ENCODE data around the gene HOXC12.

HOXC12 gene

DNA sequence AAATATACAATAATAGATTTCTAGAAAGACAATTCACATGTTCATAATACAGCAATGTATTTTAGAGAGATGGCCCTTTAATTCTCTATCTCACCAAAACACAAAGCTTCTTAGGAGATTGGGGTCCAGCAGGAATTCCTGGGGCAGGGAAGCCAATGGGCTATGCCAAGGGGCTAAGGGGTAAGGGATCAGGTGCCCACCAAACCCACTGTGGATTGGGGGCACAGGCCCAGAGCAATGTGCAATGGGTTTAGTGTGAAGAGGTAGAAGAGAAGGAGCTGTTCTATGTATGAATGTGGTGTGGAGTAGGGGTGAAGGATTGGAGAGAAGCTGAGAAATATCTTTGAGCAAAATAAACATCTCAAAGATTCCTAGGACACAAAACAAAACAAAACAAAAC is 13.5 kb upstream of the HOXC12 start:
- no peak for DNase-seq

DNA sequence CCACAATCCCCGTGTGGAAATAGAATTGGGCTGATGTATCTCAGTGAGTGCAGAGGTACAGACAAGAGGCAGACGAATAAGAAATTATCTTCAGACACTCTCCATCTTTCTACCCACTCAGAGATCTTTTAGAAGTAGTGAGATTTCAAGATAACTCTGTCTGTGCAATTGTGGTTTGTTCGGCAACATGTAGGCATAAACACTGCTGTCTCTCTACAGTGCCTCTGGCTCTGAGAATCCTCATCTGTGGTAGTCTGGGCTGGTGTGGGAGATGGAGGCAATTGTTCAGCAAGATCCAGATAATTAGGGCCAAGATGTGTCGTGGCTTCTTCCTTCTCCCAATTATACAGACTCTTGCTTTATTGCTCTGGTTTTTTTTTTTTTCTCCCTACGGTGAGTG is 13.0 kb upstream of the HOXC12 start:
- DNase-seq = no peak

GRCh38 chr12:53942467-53942997 is 12.2 kb upstream of the HOXC12 start:
- DNase-seq = no peak

- DNase-seq = no peak
Measured at GRCh38 chr12:53944209-53944608, 10.5 kb upstream of the HOXC12 start.

GRCh38 chr12:53944907-53945847 is 9.5 kb upstream of the HOXC12 start:
- no peak for DNase-seq

GRCh38 chr12:53947743-53948142 is 7.0 kb upstream of the HOXC12 start:
- no peak for DNase-seq

DNA sequence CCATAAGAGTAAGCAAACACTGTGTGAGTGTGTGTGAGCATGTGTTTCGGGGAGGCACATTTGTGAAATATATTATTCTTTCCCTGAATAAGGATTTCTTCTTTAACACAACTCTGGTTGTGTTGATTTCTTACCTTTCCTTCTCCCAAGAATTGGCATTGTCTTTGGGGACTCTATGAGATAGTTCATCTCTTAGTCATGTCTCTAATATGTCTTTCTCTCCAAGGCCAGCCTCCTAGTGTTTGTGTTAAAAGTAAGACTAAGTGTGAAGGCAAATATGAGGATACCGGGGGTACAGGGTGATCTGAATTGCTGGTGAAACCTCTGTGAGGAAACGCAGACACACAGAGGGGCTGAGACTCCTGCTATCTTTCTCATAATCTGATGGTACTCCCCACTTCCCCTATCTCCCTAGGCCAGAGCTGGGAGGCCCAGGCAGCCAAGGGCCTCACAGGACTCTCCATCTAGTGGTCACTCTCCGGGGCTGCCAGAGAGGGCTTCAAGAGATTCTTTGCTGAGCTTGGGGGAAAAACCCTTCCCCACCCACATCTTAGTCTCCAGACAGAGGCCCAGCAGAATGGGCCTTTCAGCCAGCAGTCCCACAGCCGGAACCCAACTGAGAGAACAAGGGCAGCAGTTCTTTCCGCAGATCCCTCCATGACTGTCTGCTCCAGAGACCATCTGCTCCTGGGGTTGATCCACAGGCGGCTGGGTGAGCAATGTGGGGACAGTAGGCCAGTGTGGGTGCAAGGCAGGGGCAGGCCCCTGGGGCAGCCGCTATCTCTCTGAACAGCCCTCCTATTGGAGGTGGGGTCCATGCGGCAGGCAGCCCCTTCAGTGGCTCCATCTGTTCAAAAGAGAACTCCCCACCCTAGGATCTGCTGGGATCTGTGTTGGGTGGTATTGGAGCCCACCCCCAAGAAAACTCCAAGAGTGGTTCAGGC is 5.8 kb upstream of the HOXC12 start:
- DNase-seq = no peak

DNA sequence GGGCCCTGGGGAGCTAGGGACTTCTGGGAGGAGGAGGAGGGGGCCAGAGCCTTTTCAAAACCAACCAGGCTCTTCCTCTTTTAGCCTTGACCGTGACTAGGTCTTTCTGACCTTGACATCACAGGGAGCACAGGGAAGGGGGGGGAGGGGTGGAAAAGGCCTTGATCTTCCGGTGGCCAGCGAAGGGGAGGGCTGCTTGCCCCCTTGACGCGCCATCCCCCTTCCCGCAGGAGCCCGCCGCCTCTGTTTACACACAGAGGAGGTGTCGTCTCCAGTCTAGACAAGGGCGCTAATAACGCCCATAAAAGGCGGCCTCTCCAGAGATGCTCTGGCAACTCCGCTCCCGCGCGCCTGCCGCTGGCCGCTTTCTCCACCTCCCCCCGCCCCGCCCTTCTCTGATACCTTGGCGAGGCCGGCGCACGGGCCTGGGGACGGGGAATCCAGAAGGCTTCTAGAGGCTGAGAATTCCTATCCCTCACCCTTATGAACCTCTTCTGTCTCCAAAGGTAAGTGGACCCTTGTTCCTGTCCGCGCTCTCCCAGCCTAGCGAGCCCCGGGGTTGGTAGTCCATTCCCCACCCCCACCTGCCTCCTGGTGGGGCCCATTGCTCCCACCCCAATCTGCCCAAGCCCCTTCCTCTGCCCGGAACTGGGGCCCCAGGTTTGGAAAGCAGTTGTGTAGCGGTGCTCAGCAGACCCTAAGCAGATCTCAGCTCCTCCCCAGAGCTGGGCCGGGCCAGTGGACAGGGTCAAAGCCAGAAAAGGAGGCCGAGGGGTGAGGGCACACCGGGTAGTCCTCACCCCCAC is 4.9 kb upstream of the HOXC12 start:
- no peak for DNase-seq

DNA sequence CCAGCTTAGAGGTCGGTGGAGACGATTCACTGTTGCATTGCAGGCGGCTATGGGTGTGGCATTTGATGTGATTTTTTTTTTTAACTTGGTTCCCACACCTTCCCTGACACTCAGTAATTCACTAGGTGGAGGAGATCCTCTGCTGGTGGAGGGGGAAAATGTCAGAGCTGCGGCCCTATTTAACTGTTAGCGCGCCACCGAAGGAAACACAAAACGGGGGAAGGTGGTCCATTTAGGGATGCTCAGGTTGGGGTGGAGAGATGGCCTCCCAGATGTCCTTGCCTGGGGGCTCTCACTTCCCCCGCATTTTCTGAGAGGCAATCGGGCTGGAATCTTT is 4.3 kb upstream of the HOXC12 start:
- DNase-seq = no peak

DNA sequence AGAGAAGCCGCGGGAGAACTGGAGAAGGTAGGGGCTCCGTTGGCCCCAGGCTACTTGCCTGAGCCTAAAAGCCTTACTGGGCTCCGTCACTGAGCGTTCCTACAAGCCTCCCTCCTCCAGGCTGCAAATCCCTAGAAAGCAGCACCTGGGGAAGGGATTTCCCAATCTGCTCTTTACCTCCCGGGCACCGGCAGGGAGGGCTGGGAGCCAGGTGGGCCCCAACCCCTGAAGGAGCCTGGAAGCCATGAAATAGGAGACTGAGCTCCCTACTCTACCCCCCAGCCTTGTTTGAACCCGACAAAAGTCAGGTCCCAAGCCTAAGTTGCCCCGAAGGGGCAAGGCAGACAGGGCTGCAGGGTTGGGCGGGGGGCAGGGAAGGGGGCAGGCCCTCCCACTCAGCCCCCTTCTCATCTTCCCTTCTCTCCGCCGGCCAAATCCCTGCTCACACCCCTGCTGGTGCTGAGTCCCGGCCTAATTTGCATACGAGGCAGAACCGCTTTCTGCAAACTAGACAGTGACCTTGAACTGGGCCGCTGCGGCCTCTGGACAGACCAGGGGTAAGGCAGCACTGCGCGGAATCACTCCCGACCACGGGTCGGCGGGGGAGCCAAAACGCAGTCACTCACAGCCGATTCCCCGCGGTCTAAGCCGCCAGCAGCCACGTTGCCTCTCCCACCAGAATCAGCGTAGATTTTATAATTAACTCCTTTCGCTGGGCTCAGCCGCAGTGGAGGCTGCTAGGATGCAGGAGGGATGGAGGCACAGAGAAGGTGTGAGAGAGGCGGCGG is 3.7 kb upstream of the HOXC12 start:
- DNase-seq = no peak

- DNase-seq = no peak
Measured at GRCh38 chr12:53951577-53952334, 2.9 kb upstream of the HOXC12 start.

DNA sequence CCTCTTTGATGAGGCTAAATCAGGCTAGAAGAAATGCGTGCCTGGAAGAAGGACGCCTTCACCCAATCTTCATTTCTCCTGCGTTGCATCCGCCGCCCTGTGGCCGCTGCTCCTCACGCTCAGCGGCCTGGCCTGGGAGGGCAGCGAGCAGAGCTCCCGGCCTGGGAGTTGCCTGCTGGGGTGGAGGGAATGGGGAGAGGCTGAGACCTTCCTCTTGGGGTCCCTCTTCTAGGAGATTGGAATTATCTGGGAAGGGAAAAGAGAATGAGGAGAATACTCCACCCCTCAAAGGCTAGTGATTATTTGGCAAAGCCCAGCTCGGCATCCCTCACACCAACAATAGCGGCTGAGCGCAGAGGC is 2.4 kb upstream of the HOXC12 start:
- DNase-seq = no peak

DNA sequence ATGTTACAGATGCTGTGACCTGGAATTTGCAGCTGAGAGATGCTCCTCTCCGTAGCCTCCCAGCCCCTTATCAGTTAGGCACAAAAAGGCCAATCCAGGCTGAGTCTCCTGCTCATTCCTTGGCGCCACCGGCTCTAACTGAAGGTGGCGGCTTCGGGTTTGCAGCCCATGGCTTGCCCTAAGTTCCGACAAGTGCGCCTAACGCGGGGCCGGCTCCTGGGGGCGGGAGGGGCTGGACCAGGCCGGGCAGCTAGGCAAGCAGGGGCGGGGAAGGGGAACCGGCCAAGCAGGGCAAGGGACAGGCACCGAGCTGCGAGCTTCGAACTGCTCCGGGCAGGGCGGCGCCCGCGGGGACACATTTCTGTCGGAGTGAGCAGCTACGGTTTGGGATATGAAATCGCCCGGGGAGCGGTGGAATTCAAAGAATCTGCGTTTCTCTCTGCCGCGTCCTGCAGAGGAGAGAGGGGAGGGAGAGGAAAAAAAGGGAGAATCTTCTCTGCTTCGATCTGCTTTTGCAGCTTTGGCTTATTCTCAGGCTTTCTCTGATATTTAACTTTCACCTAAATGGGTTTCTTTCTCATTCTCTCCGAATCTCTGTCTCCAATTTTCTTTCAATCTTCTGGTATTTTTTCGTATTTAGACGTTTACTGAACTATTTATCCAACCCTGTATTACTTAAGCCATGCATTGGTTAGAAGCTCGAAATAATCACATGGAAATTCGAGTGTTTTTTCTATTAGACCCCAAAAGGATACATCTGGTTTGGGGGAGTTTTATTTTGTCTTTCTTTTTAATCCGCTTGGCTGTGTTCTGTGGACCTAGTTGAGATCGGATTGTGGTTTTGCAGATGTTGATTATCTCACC is 1.6 kb upstream of the HOXC12 start:
- DNase-seq = no peak

DNA sequence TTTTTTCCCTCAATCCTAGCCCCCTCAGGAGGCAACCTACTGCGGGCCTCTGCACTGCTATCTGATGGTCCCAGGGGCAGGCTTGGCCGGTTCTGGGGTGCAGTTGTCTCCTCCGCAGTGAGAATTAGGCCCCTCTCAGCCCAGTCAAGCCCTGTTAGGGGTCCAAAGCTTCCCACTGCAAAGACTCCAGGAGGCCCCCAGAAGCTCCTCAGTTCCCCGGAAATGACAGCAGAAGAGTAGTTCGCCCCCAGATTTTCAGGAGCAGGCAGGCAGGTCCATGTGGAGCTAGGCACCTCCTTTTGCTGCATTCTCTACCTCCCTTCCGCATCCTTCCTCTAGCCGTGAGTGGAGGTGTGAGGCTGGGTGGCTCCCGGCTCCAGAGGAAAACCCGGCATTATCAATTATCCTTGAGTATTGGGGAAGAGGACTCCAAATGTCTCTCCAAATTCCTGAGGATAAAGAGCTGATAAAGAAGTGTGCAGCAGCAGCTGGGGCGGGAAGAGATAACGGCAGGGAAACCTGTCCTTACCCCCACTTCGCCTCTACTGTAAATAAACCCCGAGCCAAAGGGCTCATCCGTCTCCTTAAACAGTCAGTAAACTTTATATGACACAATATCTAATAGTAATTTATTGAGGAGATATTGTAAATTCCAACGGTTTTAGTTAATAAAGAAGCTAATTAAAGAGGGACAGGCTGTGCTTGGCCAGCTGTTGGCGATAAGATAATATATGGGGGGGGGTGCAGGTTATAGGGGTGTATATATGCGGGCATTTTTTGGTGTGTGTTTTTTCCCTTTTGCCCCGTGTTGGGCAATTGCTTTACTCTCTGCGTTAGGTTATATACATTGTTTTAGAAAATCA is 641 bp upstream of the HOXC12 start:
- DNase-seq = no peak

DNA sequence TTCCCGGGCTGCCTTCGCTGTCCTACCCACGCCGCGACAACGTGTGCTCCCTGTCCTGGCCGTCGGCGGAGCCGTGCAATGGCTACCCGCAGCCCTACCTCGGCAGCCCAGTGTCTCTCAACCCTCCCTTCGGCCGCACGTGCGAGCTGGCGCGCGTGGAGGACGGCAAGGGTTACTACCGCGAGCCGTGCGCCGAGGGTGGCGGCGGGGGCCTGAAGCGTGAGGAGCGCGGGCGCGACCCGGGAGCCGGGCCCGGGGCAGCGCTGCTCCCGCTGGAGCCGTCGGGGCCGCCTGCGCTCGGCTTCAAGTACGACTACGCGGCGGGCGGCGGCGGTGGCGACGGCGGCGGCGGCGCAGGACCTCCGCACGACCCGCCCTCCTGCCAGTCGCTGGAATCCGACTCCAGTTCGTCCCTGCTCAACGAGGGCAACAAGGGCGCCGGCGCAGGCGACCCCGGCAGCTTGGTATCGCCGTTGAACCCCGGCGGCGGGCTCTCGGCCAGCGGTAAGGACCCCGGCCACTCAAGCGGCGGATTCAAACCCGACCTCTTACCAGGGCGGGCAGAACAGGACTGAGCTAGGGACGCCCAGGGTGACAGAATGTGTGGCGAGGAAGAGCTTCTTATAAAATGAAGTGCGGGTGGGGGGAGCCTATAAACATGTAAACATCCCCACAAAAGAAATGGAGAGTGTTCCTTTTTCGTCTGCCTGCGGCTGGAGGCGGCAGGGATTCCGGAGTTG is 503 bp downstream of the HOXC12 start:
- no peak for DNase-seq

GRCh38 chr12:53955776-53956250 is 1.1 kb downstream of the HOXC12 start:
- DNase-seq = no peak

DNA sequence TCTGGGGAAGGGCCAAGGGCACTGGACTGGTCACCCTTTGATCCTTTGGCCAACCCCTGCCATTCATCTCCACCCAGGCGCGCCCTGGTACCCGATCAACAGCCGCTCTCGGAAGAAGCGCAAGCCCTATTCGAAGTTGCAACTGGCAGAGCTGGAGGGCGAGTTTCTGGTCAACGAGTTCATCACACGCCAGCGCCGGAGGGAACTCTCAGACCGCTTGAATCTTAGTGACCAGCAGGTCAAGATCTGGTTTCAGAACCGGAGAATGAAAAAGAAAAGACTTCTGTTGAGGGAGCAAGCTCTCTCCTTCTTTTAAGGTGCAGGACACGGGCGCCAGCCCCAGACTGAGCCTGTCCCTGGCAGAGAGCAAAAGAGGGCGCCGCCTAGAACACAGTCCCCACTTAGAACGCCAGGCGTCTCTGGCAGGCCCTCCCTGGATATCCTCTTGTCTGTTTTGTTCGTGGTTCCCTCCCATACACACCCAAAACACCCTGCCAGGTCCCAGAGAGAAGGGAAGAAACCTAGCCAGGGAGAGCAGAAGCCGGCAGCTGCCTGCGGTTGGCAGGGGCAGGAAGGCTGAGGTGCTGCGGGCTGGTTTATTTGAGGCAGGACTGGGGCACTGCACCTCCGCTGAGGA is 1.7 kb downstream of the HOXC12 start:
- DNase-seq = no peak
